CD4-positive, alpha-beta T cell treated with Interleukin-1 beta for 1 hour (primary cell): Measurements from ENCODE around the gene TDRD5.
A peak's percentile ranks its signal among the peaks of the same experiment; 100 is the strongest.
"Not testable (repeated sequence)": the region's sequence is repeated elsewhere in the genome, so short reads cannot be mapped to it uniquely, and the experiment has no call there.

Source experiments
- DNase-seq, 2 donors: peaks; one replicate each; pipeline ENCODE4 v3.0.0-alpha.2; 2020 to 2022

The TDRD5 gene

GRCh38 chr1:179612361-179612760, 20.7 kb downstream of the TDRD5 start:
- no peak for DNase-seq

DNA sequence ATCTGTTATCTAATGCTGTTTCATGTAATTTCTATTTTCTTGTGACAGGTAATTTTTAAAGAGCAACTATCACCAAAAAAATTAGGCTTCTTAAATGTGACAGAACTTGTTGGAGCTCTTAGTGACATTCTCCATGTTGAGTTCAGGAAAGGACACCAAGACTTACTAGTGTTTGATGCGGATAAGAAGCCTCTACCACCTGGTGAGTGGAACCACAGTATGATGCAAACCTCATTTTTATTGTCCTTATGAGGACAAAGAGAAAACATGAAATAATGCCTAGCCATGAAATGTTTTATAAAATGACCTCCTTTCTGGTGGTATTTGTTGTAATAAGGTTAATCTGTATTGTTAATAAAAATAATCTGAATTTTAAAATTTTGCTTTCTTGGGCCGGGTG, 39.1 kb downstream of the TDRD5 start:
- DNase-seq = no peak

DNA sequence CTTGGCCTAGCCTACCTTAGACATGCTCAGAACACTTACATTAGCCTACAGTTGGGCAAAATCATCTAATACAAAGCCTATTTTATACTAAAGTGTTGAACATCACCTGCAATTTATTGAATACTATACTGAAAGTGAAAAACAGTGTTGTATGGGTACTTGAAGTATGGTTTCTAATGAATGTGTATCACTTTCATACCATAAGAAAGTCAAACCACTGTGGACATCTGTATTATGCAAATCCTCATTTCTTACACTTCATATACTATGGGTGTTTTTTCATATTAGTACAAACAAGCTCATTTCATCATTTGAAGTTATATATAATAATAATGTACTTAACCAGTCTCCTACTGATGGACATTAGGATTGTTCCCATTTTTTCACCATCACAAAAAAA, 41.2 kb downstream of the TDRD5 start:
- no peak for DNase-seq

DNA sequence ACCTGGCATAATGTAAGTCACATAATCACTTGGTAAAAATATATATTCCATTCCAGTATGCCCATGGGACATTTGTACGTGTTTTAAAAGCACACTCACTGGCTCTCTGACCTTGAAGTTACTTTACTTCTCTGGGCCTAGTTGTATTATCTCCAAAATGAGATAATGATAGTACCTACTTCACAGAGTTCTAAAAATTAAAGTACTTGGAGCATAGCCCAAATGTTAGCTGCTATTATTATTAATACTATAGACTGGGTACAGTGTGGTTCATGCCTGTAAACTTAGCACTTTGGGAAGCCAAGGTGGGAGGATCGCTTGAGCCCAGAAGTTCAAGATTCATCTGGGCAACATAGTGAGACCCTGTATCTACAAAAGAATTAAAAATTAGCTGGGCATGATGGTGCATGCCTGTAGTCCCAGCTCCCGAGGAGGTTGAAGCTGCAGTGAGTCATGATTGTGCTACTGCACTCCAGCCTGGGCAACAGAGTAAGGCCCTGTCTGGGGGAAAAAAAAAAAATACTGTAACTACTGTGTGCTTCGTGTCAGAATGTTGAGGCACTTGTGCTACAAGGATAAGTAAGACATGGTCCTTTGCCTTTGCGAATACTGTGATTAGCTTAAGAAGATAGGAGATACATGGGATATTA, 45.7 kb downstream of the TDRD5 start:
- DNase-seq = no peak

DNA sequence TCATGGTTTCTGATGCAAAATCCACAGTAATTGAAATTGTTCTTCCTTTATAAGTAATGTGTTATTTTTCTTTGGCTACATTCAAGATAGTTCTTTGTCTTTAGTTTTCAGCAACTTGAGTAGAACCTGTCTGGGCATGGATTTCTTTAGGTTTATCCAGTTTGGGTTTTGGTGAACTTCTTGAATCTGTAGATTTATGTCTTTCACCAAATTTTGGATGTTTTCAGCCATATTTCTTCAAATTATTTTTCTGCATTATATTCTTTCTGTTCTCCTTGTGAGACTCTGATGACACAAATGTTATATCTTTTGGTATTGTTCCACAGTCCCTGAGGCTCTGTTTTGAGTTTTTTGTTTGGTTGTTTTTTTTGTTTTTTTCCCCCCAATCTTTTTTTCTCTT, 69.4 kb downstream of the TDRD5 start:
- no peak for DNase-seq

DNA sequence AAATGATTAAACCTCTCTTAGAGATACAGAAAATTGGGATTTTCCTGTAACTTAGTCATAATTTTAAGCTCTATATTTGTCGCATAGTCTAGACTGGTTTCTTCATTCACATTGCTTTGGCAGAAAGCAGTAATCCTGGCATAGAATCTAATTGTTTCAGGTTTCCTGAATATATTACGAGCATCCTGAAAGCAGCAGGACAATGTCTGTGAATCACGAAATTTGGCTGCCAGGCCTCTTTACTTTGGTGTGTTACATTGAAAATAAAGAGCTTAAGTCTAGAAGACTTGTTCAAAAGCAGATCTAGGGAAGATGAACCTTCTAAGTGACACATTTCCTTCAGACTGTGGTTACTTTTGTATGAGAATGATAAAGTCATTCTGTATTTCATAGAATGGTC, 72.2 kb downstream of the TDRD5 start:
- DNase-seq = no peak

- DNase-seq = no peak
These were observed 86.2 kb downstream of the TDRD5 start for GRCh38 chr1:179677882-179678281.

GRCh38 chr1:179694530-179694929, 102.9 kb downstream of the TDRD5 start:
- not testable (repeated sequence) for DNase-seq

GRCh38 chr1:179702946-179703539, 111.4 kb downstream of the TDRD5 start:
- DNase-seq = no peak

- peak; percentile 56 to 65 for DNase-seq
These were observed 114.8 kb downstream of the TDRD5 start for GRCh38 chr1:179706339-179706941.

DNA sequence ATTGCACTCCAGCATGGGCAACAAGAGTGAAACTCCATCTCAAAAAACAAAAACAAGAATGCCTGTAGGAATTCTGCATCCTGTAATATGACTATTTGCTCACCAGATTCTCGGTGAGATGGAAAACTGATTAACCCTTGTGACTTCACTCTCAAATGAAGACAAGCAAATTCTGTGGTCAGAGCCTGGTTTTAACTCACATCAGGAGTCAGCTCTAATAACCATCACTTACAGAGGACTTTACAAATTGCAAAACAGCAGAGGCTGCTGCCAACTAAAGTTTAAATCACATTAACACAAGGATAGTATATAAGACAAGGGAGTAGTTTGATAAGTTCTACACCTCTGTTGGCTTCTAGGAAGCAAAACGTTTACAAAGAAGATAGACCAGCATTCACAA, 115.8 kb downstream of the TDRD5 start:
- no peak for DNase-seq

- no peak for DNase-seq
These were observed 117.0 kb downstream of the TDRD5 start for GRCh38 chr1:179708434-179709195.

GRCh38 chr1:179709841-179710329, 118.3 kb downstream of the TDRD5 start:
- peak; percentile 53 to 67 for DNase-seq

DNA sequence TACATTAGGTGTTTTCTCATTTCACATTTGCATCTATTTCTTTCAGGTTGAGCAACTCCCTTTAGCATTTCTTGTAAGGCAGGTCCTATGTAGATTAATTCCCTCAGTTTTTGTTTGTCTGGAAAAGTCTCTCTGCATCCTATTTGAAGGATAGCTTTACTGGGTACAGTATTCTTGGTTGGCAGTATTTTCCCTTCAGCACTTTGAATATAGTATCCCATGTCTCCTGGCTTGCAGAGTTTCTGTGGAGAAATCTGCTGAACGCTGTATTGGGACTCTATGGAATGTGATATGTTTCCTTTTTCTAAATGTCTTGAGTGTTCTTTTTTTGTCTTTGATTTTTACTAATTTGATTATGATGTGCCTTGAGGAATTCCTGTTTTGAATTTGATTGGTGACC, 122.5 kb downstream of the TDRD5 start:
- no peak for DNase-seq

- no peak for DNase-seq
These were observed 123.0 kb downstream of the TDRD5 start for GRCh38 chr1:179714623-179715022.

- DNase-seq = no peak
These were observed 127.6 kb downstream of the TDRD5 start for GRCh38 chr1:179719272-179719671.

GRCh38 chr1:179728271-179728670, 136.6 kb downstream of the TDRD5 start:
- no peak for DNase-seq

DNA sequence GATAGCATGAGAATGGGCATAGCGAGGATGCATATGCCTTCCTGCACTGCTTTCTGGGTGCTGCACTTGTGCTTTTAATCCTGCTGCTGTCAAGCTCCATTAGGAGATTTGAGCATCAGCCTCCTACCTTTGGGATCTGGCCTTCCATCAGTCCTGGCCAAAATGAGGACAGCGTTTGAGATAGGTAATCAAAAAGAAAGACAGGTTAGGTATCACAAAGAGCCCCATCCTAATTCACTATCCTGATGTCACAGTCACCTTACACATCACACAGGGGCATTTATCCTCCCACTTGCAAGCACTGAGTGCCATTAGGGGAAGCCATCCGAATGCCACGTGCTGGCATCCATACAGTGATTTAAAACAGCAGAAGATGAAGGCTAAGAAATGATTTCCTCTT, 138.2 kb downstream of the TDRD5 start:
- DNase-seq = no peak

GRCh38 chr1:179731643-179732042, 140.0 kb downstream of the TDRD5 start:
- DNase-seq = no peak
